Upper lobe of right lung (tissue), 1 donor: Measurements from ENCODE around the gene ACBD6. TPM values are rescaled to one million over a fixed set of nuclear protein-coding genes. Genes with fewer than 3 reads are reported as not detected.

Experiments
- ATAC-seq: fragments of 200-7000 bp; cut with Tn5 transposase; one replicate; pipeline ENCODE4 v1.9.1; 2020; ENCODE audit warnings: mild to moderate bottlenecking, moderate library complexity
- DNase-seq: peaks from one replicate; pipeline ENCODE4 v3.0.0-alpha.2; 2020
- H3K27ac ChIP-seq: fragments of 200-600 bp; one replicate; pipeline ENCODE4 v1.8.0; 2022
- H3K27me3 ChIP-seq: fragments of 200-600 bp; one replicate; pipeline ENCODE4 v1.8.0; 2022; ENCODE audit warnings: mild to moderate bottlenecking
- H3K36me3 ChIP-seq: fragments of 200-600 bp; one replicate; pipeline ENCODE4 v1.8.0; 2022
- H3K4me1 ChIP-seq: fragments of 200-600 bp; one replicate; pipeline ENCODE4 v1.8.0; 2022
- H3K4me3 ChIP-seq: fragments of 200-600 bp; one replicate; pipeline ENCODE4 v1.8.0; 2022; ENCODE audit warnings: mild to moderate bottlenecking
- H3K9me3 ChIP-seq: fragments of 200-600 bp; one replicate; pipeline ENCODE4 v1.8.0; 2022
- intact Hi-C: fragments of 100-400 bp; cut with DNase I; formaldehyde crosslinking; loops from one replicate; pipeline ENCODE4 v1.11.0; 2022
- total RNA-seq: library from RNA; stranded (reverse); fragmentation: NEBNext Ultra II Directional; extraction: Animal tissue kit (Norgen Biotek cat#: 25700); gene quantifications from one replicate; pipeline ENCODE4 v1.2.1, GENCODE V29; 2021
- TF ChIP-seq, protein P1 (sequence below): fragments of 200-600 bp; IDR thresholded peaks from one replicate; pipeline ENCODE4 v1.8.0; 2022; ENCODE audit warnings: antibody characterized with exemption
- donor health status: DM: no; HTN: yes; CAD: no; lungs with severe emphysema.

The ACBD6 gene
- total RNA-seq, 1 donor from 2014 or later: 33.6 TPM

DNA sequence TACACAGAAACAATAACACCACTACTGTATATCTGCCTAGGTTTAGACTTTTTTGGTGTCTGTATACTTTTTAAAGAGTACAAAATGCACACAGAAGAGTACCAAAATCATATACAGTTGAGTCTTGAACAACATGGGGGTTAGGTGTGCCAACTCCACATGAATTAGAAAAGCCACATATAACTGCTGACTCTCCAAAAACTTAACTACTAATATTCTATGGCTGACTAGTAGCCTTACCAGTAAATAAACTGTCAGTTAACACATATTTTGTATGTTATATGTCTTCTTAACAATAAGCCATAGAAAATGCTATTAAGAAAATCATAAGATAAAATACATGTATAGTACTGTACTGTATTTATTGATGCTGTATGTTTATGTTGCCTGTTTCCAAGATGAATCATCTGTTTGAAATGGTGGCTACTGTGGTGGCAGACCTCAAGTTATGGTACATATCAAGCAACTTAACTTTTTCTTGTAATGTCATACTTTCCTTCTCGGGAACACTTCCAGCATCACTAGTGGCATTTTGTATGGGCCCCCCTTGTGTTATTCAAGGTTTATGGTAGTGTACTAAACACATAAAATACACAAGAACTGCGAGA lies 201.1 kb downstream of the ACBD6 start:
- Histone ChIP-seq H3K36me3 (no peaks in the 10 kb centered on the region), H3K27me3 (no peaks in the 10 kb centered on the region), H3K4me1 (no peaks in the 10 kb centered on the region), H3K9me3 (no peaks in the 10 kb centered on the region), H3K27ac (no peak overlapping the region), H3K4me3 (no peak overlapping the region)
- intact Hi-C loops: no loop called here
- ATAC-seq: no peak
- TF ChIP-seq, protein P1, sequence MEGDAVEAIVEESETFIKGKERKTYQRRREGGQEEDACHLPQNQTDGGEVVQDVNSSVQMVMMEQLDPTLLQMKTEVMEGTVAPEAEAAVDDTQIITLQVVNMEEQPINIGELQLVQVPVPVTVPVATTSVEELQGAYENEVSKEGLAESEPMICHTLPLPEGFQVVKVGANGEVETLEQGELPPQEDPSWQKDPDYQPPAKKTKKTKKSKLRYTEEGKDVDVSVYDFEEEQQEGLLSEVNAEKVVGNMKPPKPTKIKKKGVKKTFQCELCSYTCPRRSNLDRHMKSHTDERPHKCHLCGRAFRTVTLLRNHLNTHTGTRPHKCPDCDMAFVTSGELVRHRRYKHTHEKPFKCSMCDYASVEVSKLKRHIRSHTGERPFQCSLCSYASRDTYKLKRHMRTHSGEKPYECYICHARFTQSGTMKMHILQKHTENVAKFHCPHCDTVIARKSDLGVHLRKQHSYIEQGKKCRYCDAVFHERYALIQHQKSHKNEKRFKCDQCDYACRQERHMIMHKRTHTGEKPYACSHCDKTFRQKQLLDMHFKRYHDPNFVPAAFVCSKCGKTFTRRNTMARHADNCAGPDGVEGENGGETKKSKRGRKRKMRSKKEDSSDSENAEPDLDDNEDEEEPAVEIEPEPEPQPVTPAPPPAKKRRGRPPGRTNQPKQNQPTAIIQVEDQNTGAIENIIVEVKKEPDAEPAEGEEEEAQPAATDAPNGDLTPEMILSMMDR: no peak
- DNase-seq: no peak

DNA sequence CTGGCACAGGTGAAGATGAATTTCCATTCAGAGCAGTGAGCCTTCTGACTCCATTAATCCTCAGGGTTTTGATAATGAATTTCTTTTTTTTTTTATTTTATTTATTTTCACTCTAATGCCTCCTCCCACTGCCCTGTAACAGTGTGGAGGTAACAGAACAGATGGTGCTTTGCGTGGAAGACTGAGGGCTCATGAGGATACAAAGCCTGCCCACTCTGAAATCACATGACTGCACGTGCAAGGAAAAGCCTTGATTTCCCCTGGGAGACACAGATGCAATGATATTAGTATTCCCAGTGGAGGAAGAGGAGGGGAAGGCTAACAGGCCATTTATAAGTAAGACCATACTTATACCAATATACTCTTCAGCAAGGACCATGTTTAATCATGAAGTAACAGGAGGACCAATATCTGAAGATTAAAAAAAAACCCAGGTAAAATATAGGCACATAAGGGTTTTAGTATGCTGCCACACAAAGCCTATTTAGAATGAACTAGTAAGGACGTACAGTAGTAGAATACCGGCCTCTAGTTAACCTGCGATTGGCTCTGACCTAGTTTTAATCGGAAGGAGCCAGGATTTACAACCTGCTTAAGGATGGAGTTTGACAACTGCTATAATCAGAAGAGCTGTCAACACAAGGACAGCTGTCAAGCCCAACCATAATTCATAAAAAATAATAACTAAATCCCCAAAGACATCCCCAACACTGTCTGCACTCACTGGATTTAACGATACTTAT lies 202.7 kb downstream of the ACBD6 start:
- no peak overlapping the region for H3K27ac ChIP-seq
- H3K4me1 ChIP-seq: no peaks in the 10 kb centered on the region
- no peaks in the 10 kb centered on the region for H3K27me3 ChIP-seq
- ATAC-seq (no peak), DNase-seq (no peak)
- no peaks in the 10 kb centered on the region for H3K9me3 ChIP-seq
- intact Hi-C loops: no loop called here
- no peak overlapping the region for H3K4me3 ChIP-seq
- TF ChIP-seq, protein P1: no peak
- H3K36me3 ChIP-seq: no peaks in the 10 kb centered on the region

DNA sequence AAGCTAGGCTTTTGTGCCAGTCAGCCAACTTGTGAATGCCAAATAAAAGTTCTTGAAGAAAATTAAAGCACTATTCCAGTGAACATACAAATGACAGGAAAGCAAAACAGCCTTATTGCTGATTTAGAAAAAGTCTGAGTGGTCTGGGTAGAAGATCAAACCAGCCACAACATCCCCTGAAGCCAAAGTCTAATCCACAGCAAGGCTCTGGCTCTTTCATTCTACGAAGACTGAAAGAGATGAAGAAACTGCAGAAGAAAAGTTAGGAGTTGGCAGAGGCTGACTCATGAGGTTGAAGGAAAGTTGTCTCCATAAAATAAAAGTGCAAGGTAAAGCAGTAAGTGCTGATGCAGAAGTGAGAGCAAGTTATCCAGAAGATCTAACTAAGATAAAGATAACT lies 206.4 kb downstream of the ACBD6 start:
- Histone ChIP-seq H3K36me3 (no peaks in the 10 kb centered on the region), H3K9me3 (no peaks in the 10 kb centered on the region), H3K27me3 (no peaks in the 10 kb centered on the region), H3K4me1 (no peaks in the 10 kb centered on the region), H3K4me3 (no peak overlapping the region), H3K27ac (no peak overlapping the region)
- intact Hi-C loops: no loop called here
- no peak for DNase-seq
- ATAC-seq: no peak
- TF ChIP-seq, protein P1: no peak

DNA sequence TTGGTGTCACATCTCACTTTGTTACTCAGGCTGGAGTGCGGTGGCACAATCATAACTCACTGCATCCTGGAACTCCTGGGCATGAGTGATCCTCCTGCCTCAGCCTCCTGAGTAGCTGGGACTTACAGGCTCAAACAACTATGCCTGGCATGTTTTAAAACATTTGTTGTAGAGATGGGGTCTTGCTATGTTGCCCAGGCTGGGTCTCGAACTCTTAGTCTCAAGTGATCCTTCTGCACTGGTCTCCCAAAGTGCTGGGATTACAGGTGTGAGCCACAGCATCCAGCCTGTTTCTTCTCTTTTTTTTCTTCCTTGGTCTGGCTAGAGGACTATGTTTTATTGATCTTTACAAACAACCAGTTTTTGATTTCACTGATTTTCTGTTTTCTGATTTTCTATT lies 207.7 kb downstream of the ACBD6 start:
- no peaks in the 10 kb centered on the region for H3K36me3 ChIP-seq
- H3K27me3 ChIP-seq: no peaks in the 10 kb centered on the region
- H3K9me3 ChIP-seq: no peaks in the 10 kb centered on the region
- ATAC-seq: no peak
- no peaks in the 10 kb centered on the region for H3K4me1 ChIP-seq
- no peak for DNase-seq
- H3K27ac ChIP-seq: no peak overlapping the region
- H3K4me3 ChIP-seq: no peak overlapping the region
- TF ChIP-seq, protein P1: no peak
- intact Hi-C loops: no loop called here

DNA sequence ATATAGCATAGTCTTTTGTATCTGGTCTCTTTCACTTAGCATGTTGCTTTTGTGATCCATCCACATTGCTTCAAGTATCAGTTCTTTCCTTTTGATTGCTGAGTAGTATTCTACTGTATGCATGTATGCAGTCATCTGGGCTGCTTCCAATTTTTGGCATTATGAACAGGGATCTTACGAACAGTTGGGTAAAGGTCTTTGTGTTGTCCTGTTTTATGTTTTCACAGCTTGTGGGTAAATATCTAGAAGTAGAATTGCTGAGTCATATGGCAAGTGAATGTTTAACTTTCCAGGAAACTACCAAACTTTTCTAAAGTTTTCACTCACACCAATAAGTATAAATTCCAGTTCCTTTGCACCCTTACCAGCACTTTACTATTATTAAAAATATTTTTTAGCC lies 211.4 kb downstream of the ACBD6 start:
- TF ChIP-seq, protein P1: no peak
- H3K27ac ChIP-seq: no peak overlapping the region
- H3K4me1 ChIP-seq: no peaks in the 10 kb centered on the region
- no peaks in the 10 kb centered on the region for H3K27me3 ChIP-seq
- intact Hi-C loops: no loop called here
- DNase-seq (no peak), ATAC-seq (no peak)
- H3K9me3 ChIP-seq: no peaks in the 10 kb centered on the region
- H3K36me3 ChIP-seq: no peaks in the 10 kb centered on the region
- H3K4me3 ChIP-seq: no peak overlapping the region
